Thyroid gland (tissue), 4 donors: Measurements from ENCODE around the gene ANTKMT. TPM values are rescaled to one million over a fixed set of nuclear protein-coding genes. Genes with fewer than 3 reads are reported as not detected.
"Not testable (repeated sequence)": the region's sequence is repeated elsewhere in the genome, so short reads cannot be mapped to it uniquely, and the experiment has no call there.

Experiments used
- DNase-seq, 2 donors: peaks; one replicate each; pipeline ENCODE4 v3.0.0-alpha.2; 2019
- H3K27ac ChIP-seq, 3 donors: fragments of 200-600 bp; sonication (generic); 1 replicate in 2 of 3; 2 replicates in 1 of 3; pipeline ENCODE4 v1.5.1; 2016 to 2019; ENCODE audit warnings: mild to moderate bottlenecking in 1 of 3, moderate library complexity in 1 of 3
- H3K27me3 ChIP-seq: fragments of 200-600 bp; sonication (generic); one replicate; pipeline ENCODE4 v1.5.1; 2019
- H3K36me3 ChIP-seq, 2 donors: fragments of 200-600 bp; sonication (generic); one replicate each; pipeline ENCODE4 v1.5.1; 2016 to 2019
- H3K4me1 ChIP-seq, 2 donors: fragments of 200-600 bp; sonication (generic); one replicate each; pipeline ENCODE4 v1.5.1; 2017 to 2019
- H3K4me3 ChIP-seq, 3 donors: fragments of 200-600 bp; sonication (generic); replicated peaks in 1 of 3; 1 replicate in 2 of 3; 2 replicates in 1 of 3; pipeline ENCODE4 v1.5.1; 2016; ENCODE audit warnings: mild to moderate bottlenecking in 1 of 3
- H3K9me3 ChIP-seq: fragments of 200-600 bp; sonication (generic); one replicate; pipeline ENCODE4 v1.5.1; 2017
- POLR2A ChIP-seq, 2 donors: fragments of 450-650 bp; IDR thresholded peaks; one replicate each; pipeline ENCODE4 v1.6.1; 2017; ENCODE audit warnings: antibody characterized with exemption in 2 of 2, mild to moderate bottlenecking in 2 of 2, moderate library complexity in 1 of 2
- WGBS, 2 donors: methylation state at CpG; one replicate each; pipeline ENCODE4 v1.1.5; 2017; 5-methylcytosine and 5-hydroxymethylcytosine counted together
- intact Hi-C: fragments of 100-400 bp; cut with DNase I; formaldehyde crosslinking; loops from one replicate; pipeline ENCODE4 v1.15.1; 2023
- total RNA-seq, 4 donors: library from RNA; depleted of rRNA; stranded (reverse); fragments of >200 nt; gene quantifications; one replicate each; pipeline ENCODE4 v1.2.3, GENCODE V29; 2016
- TF ChIP-seq, protein P1 (sequence below), 6 experiments: fragments of 200-600 bp in 3 of 6; fragments of 450-650 bp in 3 of 6; sonication (generic) in 3 of 6; IDR thresholded peaks; one replicate each; pipeline ENCODE4 v1.5.1; 2016 to 2019; ENCODE audit warnings: antibody characterized with exemption in 6 of 6, mild to moderate bottlenecking in 2 of 6, inconsistent platforms in 1 of 6, moderate library complexity in 1 of 6

Gene ANTKMT
- total RNA-seq, 4 donors from 2014 or later, result 56.4 to 109 (median 63.8) TPM

- H3K4me3 ChIP-seq, result peak overlapping the region in 1 of 3 donors; percentile 86
- no peak for DNase-seq
- peaks cover 18 to 20% of the 10 kb centered on the region in 2 donors for H3K36me3 ChIP-seq
- intact Hi-C loops, result no loop called here
- H3K27me3 ChIP-seq, result no peaks in the 10 kb centered on the region
- peak overlapping the region in 1 of 3 donors; percentile 66 for H3K27ac ChIP-seq
- TF ChIP-seq POLR2A (IDR thresholded peaks at IDR 0.05), result no peak
- H3K9me3 ChIP-seq, result no peaks in the 10 kb centered on the region
- H3K4me1 ChIP-seq, result peaks cover 33 to 54% of the 10 kb centered on the region in 2 donors
- 95% methylated on average over 45 to 61 of the region's 61 CpGs for WGBS, 2 donors
Observed at GRCh38 chr16:684961-685696, 35.8 kb upstream of the ANTKMT start.

GRCh38 chr16:685967-686366 lies 35.0 kb upstream of the ANTKMT start:
- Histone ChIP-seq H3K4me3 (no peak overlapping the region), H3K27ac (no peak overlapping the region), H3K4me1 (peaks cover 33 to 58% of the 10 kb centered on the region in 2 donors), H3K27me3 (no peaks in the 10 kb centered on the region), H3K36me3 (peaks cover 18 to 20% of the 10 kb centered on the region in 2 donors), H3K9me3 (no peaks in the 10 kb centered on the region)
- TF ChIP-seq, protein P1, sequence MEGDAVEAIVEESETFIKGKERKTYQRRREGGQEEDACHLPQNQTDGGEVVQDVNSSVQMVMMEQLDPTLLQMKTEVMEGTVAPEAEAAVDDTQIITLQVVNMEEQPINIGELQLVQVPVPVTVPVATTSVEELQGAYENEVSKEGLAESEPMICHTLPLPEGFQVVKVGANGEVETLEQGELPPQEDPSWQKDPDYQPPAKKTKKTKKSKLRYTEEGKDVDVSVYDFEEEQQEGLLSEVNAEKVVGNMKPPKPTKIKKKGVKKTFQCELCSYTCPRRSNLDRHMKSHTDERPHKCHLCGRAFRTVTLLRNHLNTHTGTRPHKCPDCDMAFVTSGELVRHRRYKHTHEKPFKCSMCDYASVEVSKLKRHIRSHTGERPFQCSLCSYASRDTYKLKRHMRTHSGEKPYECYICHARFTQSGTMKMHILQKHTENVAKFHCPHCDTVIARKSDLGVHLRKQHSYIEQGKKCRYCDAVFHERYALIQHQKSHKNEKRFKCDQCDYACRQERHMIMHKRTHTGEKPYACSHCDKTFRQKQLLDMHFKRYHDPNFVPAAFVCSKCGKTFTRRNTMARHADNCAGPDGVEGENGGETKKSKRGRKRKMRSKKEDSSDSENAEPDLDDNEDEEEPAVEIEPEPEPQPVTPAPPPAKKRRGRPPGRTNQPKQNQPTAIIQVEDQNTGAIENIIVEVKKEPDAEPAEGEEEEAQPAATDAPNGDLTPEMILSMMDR (IDR thresholded peaks at IDR 0.05), result peak in 1 of 6 experiments; percentile 19
- no peak for TF ChIP-seq POLR2A (IDR thresholded peaks at IDR 0.05)
- intact Hi-C loops, result no loop called here
- 89 to 100% methylated on average over 3 to 5 of the region's 10 CpGs for WGBS, 2 donors
- peak; percentile 37 to 41 for DNase-seq

- Histone ChIP-seq H3K27ac (no peak overlapping the region), H3K4me1 (peaks cover 27 to 51% of the 10 kb centered on the region in 2 donors), H3K27me3 (no peaks in the 10 kb centered on the region), H3K9me3 (no peaks in the 10 kb centered on the region), H3K4me3 (no peak overlapping the region), H3K36me3 (peaks cover 16 to 20% of the 10 kb centered on the region in 2 donors)
- intact Hi-C loops, result no loop called here
- 94 to 96% methylated on average over 24 to 44 of the region's 51 CpGs for WGBS, 2 donors
- TF ChIP-seq POLR2A (IDR thresholded peaks at IDR 0.05), result no peak
- TF ChIP-seq, protein P1 (IDR thresholded peaks at IDR 0.05), result no peak
- no peak for DNase-seq
Observed at GRCh38 chr16:686459-687260, 34.3 kb upstream of the ANTKMT start.

GRCh38 chr16:687499-687898 lies 33.4 kb upstream of the ANTKMT start:
- no peak for DNase-seq
- Histone ChIP-seq H3K9me3 (no peaks in the 10 kb centered on the region), H3K27me3 (no peaks in the 10 kb centered on the region), H3K27ac (no peak overlapping the region), H3K36me3 (peaks cover 8 to 11% of the 10 kb centered on the region in 2 donors), H3K4me1 (peaks cover 27 to 43% of the 10 kb centered on the region in 2 donors), H3K4me3 (no peak overlapping the region)
- WGBS, 2 donors, result 91 to 95% methylated on average over 16 to 19 of the region's 19 CpGs
- TF ChIP-seq, protein P1 (IDR thresholded peaks at IDR 0.05), result no peak
- no peak for TF ChIP-seq POLR2A (IDR thresholded peaks at IDR 0.05)
- intact Hi-C loops, result no loop called here

DNA sequence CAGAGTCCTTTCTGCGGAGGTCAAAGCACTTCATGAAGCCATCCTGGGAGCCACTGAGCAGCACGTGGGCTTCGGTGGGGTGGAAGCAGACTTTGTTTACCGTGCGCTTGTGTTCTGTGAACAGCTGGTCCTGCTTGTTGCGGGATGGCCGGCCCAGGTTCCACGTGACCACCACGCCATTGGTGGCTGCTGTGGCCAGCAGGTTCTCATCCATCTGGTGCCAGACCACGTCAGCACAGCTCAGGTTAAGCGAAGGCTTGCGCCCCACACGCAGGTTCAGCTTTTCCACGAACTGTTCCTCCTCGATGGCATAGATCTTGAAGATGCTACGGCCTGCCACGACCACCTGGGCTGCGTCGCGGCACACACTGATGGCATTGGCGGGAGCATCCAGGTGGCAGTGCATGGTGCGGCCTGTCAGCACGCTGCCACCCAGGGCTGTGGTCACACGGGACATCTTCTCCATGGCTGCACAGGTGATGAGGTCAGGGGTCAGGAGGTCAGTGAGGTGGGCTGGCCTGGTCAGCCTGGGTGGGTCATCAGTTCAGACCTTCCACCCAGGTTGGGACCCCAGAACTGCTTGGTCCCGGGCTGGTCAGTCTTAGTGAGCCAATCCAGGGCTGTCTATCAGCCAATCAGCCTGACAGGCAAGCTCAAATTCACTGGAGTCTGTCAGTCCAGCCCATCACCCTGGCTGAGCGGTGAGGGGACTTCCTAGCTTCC lies 31.6 kb upstream of the ANTKMT start:
- no peak for DNase-seq
- peak overlapping the region; percentile 26 to 92 (median 84) for H3K4me3 ChIP-seq
- no peaks in the 10 kb centered on the region for H3K9me3 ChIP-seq
- 87 to 91% methylated on average over 22 of the region's 26 CpGs for WGBS, 2 donors
- intact Hi-C loops, result no loop called here
- peak overlapping the region in 2 of 3 donors; percentile 64 to 65 for H3K27ac ChIP-seq
- peaks cover 21 to 36% of the 10 kb centered on the region in 2 donors for H3K4me1 ChIP-seq
- peaks cover 4 to 7% of the 10 kb centered on the region in 2 donors for H3K36me3 ChIP-seq
- TF ChIP-seq POLR2A (IDR thresholded peaks at IDR 0.05), result no peak
- TF ChIP-seq, protein P1 (IDR thresholded peaks at IDR 0.05), result no peak
- H3K27me3 ChIP-seq, result no peaks in the 10 kb centered on the region

- peaks cover 28 to 40% of the 10 kb centered on the region in 2 donors for H3K4me1 ChIP-seq
- H3K27me3 ChIP-seq, H3K36me3 ChIP-seq, H3K9me3 ChIP-seq, intact Hi-C loops, H3K27ac ChIP-seq, H3K4me3 ChIP-seq, DNase-seq: not testable (repeated sequence)
- 88 to 90% methylated on average over 16 of the region's 16 CpGs for WGBS, 2 donors
Observed at GRCh38 chr16:691242-691641, 29.7 kb upstream of the ANTKMT start.
